Fibroblast of lung (primary cell): ENCODE results near the gene ST6GALNAC2. TPM values are rescaled to one million over a fixed set of nuclear protein-coding genes. Genes with fewer than 3 reads are reported as not detected.

Source experiments
- DNase-seq, 2 donors: peaks; one replicate each; pipeline versions ENCODE4 v3.0.0 to v3.0.0-alpha.2; 2010; ENCODE audit warnings: low read depth in 2 of 2
- H2AFZ ChIP-seq: 2 replicates; pipeline ENCODE4 v1.5.1; 2012; ENCODE audit warnings: low read length, control low read depth, inconsistent platforms
- H3K27ac ChIP-seq: 2 replicates; pipeline ENCODE4 v1.5.1; 2011; ENCODE audit warnings: low read length, control low read depth; ENCODE audit not compliant: insufficient read depth
- H3K27me3 ChIP-seq: 2 replicates; pipeline ENCODE4 v1.5.1; 2011; ENCODE audit warnings: mild to moderate bottlenecking, low read length; ENCODE audit not compliant: control insufficient read depth, insufficient read depth
- H3K36me3 ChIP-seq: 2 replicates; pipeline ENCODE4 v1.5.1; 2011; ENCODE audit warnings: low read length; ENCODE audit not compliant: control insufficient read depth, insufficient read depth
- H3K4me1 ChIP-seq: 2 replicates; pipeline ENCODE4 v1.5.1; 2011; ENCODE audit warnings: low read length; ENCODE audit not compliant: control insufficient read depth, insufficient read depth; ENCODE audit errors: extremely low read depth
- H3K4me2 ChIP-seq: 2 replicates; pipeline ENCODE4 v1.5.1; 2011; ENCODE audit warnings: low read length, control low read depth; ENCODE audit not compliant: insufficient read depth; ENCODE audit errors: extremely low read depth
- H3K4me3 ChIP-seq, 4 experiments: fragments of 200-600 bp in 1 of 4; sonication (generic) in 1 of 4; replicated peaks in 1 of 4; 2 replicates each; pipeline ENCODE4 v1.5.1; 2011 to 2016; ENCODE audit warnings: low read length in 4 of 4, low read depth in 3 of 4, mild to moderate bottlenecking in 3 of 4, control low read depth in 2 of 4, inconsistent platforms in 1 of 4, mixed read lengths in 1 of 4; ENCODE audit not compliant: insufficient read depth in 1 of 4; ENCODE audit errors: control extremely low read depth in 1 of 4
- H3K79me2 ChIP-seq: 2 replicates; pipeline ENCODE4 v1.5.1; 2012; ENCODE audit warnings: mild to moderate bottlenecking, low read length, inconsistent platforms; ENCODE audit not compliant: control insufficient read depth, insufficient read depth
- H3K9ac ChIP-seq: 2 replicates; pipeline ENCODE4 v1.5.1; 2011; ENCODE audit warnings: mild to moderate bottlenecking, low read length, control low read depth; ENCODE audit not compliant: insufficient read depth
- H3K9me3 ChIP-seq: 2 replicates; pipeline ENCODE4 v1.5.1; 2012; ENCODE audit warnings: low read depth, low read length; ENCODE audit not compliant: control insufficient read depth, insufficient read depth
- H4K20me1 ChIP-seq: 2 replicates; pipeline ENCODE4 v1.5.1; 2011; ENCODE audit warnings: low read length; ENCODE audit not compliant: control insufficient read depth, insufficient read depth; ENCODE audit errors: extremely low read depth
- CTCF ChIP-seq, 2 donors: IDR thresholded peaks in 1 of 2; conservative IDR thresholded peaks in 1 of 2; 1 replicate in 1 of 2; 2 replicates in 1 of 2; pipeline ENCODE4 v1.5.1; 2011 to 2012; ENCODE audit warnings: low read length in 2 of 2, control low read depth in 1 of 2, inconsistent platforms in 1 of 2, low read depth in 1 of 2, mild to moderate bottlenecking in 1 of 2
- EZH2 ChIP-seq: IDR thresholded peaks from 2 replicates; pipeline ENCODE4 v1.5.1; 2012; ENCODE audit warnings: low read length, control low read depth, mild to moderate bottlenecking; ENCODE audit errors: missing control alignments
- polyA plus RNA-seq, 2 donors: library from polyadenylated mRNA; depleted of rRNA in 1 of 2; stranded (reverse) in 1 of 2; unstranded in 1 of 2; fragments of >200 nt; gene quantifications; 2 replicates each; pipeline ENCODE4 v1.2.1, GENCODE V29; 2011 to 2012; ENCODE audit warnings: missing spikeins in 1 of 2
- total RNA-seq: library from RNA; depleted of rRNA; stranded (reverse); fragments of >200 nt; gene quantifications from 2 replicates; pipeline ENCODE4 v1.2.1, GENCODE V29; 2014

Gene ST6GALNAC2
- total and polyA plus RNA-seq, 2 donors (not counting 1 experiment from before 2014, with no cell fraction given) = 0.42 to 0.83 TPM

- DNase-seq = no peak
- Histone ChIP-seq H3K79me2 (no peaks in the 10 kb centered on the region), H3K36me3 (no peaks in the 10 kb centered on the region), H2AFZ (no peak overlapping the region), H3K27ac (no peak overlapping the region), H3K9me3 (no peaks in the 10 kb centered on the region), H4K20me1 (no peaks in the 10 kb centered on the region), H3K4me1 (no peaks in the 10 kb centered on the region), H3K9ac (no peak overlapping the region), H3K4me2 (no peak overlapping the region), H3K4me3 (no peak overlapping the region), H3K27me3 (no peaks in the 10 kb centered on the region)
- TF ChIP-seq CTCF (conservative IDR thresholded peaks at IDR 0.05 in 1 of 2, IDR thresholded peaks at IDR 0.05 in 1 of 2; ENCODE audit: low read depth in 1 of 2, low read length in 2 of 2) = no peak
- no peak for TF ChIP-seq EZH2
These were observed 6.4 kb downstream of the ST6GALNAC2 start for GRCh38 chr17:76579281-76579680.

DNA sequence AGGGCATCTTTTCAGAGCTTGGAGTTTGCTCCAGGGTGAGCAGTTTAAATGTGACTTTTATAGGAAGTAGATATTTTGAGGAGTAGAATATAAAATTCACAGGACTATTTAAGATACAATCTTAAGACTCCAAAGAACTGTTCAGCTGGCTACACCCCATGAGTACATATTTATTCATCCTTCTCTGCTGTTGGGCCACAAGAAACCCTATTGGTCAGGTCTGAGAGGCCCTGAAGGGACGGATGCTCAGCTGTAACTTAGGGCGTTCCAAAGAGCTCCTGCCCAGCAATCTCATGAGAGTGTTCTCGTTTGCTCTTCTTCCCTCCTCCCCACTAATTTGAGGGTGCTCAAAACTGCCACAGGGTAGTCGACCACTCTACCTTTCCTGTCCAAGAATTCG lies 7.3 kb downstream of the ST6GALNAC2 start:
- Histone ChIP-seq H3K4me3 (no peak overlapping the region), H4K20me1 (no peaks in the 10 kb centered on the region), H3K36me3 (no peaks in the 10 kb centered on the region), H3K79me2 (no peaks in the 10 kb centered on the region), H3K4me2 (no peak overlapping the region), H3K27me3 (no peaks in the 10 kb centered on the region), H3K9ac (no peak overlapping the region), H2AFZ (no peak overlapping the region), H3K9me3 (no peaks in the 10 kb centered on the region), H3K27ac (no peak overlapping the region), H3K4me1 (no peaks in the 10 kb centered on the region)
- DNase-seq = peak in 1 of 2 donors; percentile 37
- TF ChIP-seq CTCF (conservative IDR thresholded peaks at IDR 0.05 in 1 of 2, IDR thresholded peaks at IDR 0.05 in 1 of 2; ENCODE audit: low read depth in 1 of 2, low read length in 2 of 2) (no peak), EZH2 (no peak)

DNA sequence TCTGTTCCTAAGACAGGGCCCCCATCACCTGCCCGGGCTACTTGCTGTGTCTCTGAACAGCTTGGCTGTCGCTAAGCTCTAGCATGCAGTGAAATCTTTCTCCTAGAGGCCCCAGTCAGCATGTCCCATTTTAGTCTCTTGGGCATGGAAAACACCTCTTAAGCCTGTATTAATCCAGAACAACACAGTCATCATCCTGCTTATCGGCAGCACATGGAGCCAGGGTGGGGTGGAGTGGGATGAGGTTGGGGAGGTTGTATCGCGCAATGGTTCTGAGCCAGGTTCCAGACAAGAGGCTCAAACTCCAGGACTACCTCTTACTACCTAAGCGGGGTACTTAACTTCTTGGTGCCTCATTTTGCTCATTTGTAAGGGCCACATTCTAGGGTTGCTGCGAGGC lies 7.8 kb downstream of the ST6GALNAC2 start:
- H3K4me3 ChIP-seq = no peak overlapping the region
- no peak overlapping the region for H3K9ac ChIP-seq
- no peak overlapping the region for H3K4me2 ChIP-seq
- H4K20me1 ChIP-seq = no peaks in the 10 kb centered on the region
- no peak for DNase-seq
- H3K9me3 ChIP-seq = no peaks in the 10 kb centered on the region
- no peak for TF ChIP-seq CTCF (conservative IDR thresholded peaks at IDR 0.05 in 1 of 2, IDR thresholded peaks at IDR 0.05 in 1 of 2; ENCODE audit: low read depth in 1 of 2, low read length in 2 of 2)
- TF ChIP-seq EZH2 = no peak
- no peaks in the 10 kb centered on the region for H3K79me2 ChIP-seq
- H3K4me1 ChIP-seq = no peaks in the 10 kb centered on the region
- H3K27ac ChIP-seq = no peak overlapping the region
- H2AFZ ChIP-seq = no peak overlapping the region
- no peaks in the 10 kb centered on the region for H3K27me3 ChIP-seq
- no peaks in the 10 kb centered on the region for H3K36me3 ChIP-seq
